HUES6 (cell line): ENCODE measurements around the gene SSR1.

Experiments used
- H3K27ac ChIP-seq: 2 replicates; pipeline ENCODE4 v1.7.0; 2013; ENCODE audit warnings: low read depth, mild to moderate bottlenecking, low read length, inconsistent platforms
- H3K27me3 ChIP-seq: 2 replicates; pipeline ENCODE4 v1.6.1; 2013; ENCODE audit warnings: low read length; ENCODE audit not compliant: control insufficient read depth, insufficient read depth
- H3K36me3 ChIP-seq: 2 replicates; pipeline ENCODE4 v1.6.1; 2013; ENCODE audit warnings: low read length; ENCODE audit not compliant: control insufficient read depth, insufficient read depth
- H3K4me1 ChIP-seq: 2 replicates; pipeline ENCODE4 v1.6.1; 2013; ENCODE audit warnings: low read length; ENCODE audit not compliant: control insufficient read depth, insufficient read depth
- H3K4me3 ChIP-seq: 2 replicates; pipeline ENCODE4 v1.5.1; 2013; ENCODE audit warnings: low read depth, low read length
- H3K9ac ChIP-seq: one replicate; pipeline ENCODE4 v1.6.1; 2013; ENCODE audit warnings: mild to moderate bottlenecking, low read length
- H3K9me3 ChIP-seq: 2 replicates; pipeline ENCODE4 v1.6.1; 2013; ENCODE audit warnings: low read depth, low read length; ENCODE audit not compliant: control insufficient read depth, insufficient read depth

SSR1 gene

DNA sequence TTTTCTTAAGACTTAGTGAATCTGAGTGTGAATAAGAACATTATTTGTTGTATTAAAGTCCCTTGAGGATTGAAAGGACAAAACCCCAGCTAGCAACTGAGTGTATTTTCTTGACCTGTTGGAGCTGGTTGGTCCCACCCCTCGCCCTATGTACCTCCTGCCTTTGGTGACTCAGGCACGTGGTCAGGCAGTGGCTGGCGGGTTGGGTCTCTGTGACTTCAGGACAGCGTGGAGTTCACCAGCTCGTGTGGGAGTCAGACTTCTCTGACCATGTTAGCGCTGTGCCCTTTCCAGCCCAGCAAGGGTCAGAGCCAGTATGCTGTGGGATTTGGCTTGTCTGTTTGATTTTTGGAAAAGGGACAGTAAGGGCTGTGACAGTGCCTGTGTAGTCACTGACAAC, 93.7 kb downstream of the SSR1 start:
- peaks cover 2% of the 10 kb centered on the region; the same call in 1 of the 2 replicates for H3K4me1 ChIP-seq
- H3K36me3 ChIP-seq: peaks cover 24% of the 10 kb centered on the region
- H3K9ac ChIP-seq: no peak overlapping the region
- no peaks in the 10 kb centered on the region for H3K27me3 ChIP-seq
- no peak overlapping the region for H3K27ac ChIP-seq
- no peak overlapping the region for H3K4me3 ChIP-seq
- no peaks in the 10 kb centered on the region for H3K9me3 ChIP-seq

DNA sequence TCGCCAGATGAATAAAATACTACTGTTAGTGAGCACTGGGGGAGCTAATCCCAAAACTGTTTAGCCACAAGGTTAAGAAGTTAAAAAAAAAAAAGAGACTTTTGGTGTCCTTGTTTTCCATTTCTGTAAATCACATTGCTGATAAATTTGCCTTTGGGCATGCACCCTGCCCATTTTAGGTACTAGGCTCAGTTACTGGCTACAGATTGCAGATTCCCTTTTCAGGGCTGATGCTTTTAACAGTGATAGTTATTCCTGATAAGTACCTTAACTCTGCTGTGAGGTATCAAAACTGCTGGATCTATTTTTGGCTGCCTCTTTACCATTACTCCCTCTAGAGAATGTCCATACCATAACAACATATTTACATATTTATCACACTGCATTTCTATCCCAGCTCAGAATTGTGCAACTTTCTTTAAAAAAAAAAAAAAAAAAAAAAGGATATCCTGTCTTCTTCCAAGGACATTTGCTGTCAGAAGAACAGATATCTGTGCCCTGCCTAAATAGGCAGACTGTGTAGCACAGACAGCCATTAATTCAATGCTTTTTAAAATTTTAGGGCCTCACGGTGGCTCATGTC, 94.5 kb downstream of the SSR1 start:
- no peak overlapping the region for H3K27ac ChIP-seq
- H3K9ac ChIP-seq: no peak overlapping the region
- no peak overlapping the region for H3K4me3 ChIP-seq
- H3K36me3 ChIP-seq: peaks cover 33% of the 10 kb centered on the region
- H3K9me3 ChIP-seq: no peaks in the 10 kb centered on the region
- peaks cover 2% of the 10 kb centered on the region; the same call in 1 of the 2 replicates for H3K4me1 ChIP-seq
- H3K27me3 ChIP-seq: no peaks in the 10 kb centered on the region
